NCI-H2227 treated with DMSO at 0.1 percent for 48 hours (cell line): ENCODE measurements around the gene CARD14.
"Not testable (repeated sequence)": the region's sequence is repeated elsewhere in the genome, so short reads cannot be mapped to it uniquely, and the experiment has no call there.

ENCODE experiments used
- DNase-seq: peaks from one replicate; lab custom pipeline; 2025; lab: John Stamatoyannopoulos, UW

The CARD14 gene

DNA sequence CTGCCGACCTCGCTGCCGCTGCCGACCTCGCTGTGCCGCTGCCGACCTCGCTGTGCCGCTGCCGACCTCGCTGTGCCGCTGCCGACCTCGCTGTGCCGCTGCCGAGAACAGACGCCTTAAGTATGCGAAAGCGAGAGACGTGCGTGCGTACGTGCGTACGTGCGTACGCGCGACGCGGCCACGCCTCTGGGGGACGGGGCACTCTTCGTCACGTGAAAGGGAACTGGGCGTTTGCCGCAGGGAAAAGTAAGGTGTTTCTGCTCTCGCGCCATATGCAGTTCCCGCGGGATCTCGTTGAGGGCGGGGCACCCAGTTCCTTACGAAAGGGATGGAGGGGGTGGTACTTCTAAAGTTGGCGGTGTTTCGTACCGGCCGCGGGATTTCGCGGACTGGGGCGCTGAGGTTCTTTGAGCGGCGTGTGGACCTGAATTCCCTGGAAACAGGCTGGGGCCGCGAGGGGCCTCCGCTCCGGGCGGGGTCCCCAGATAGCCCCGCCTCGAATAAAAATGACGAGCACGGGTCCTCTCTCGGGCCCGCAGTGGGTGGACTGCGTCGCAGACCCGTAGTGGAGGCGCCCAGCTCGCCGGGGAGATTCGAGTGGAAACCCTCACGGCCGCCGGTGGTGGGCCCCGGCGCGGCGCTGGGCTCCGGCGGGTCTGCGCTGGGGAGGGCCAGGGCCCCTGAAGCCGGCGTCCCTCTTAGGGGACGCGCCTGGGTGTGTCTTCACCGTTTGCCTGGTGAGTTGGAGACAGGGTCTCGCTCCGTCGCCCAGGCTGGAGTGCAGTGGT is 22.6 kb upstream of the CARD14 start, which contains the start of gene EIF4A3:
Gene EIF4A3, minus strand, starts transcription at position 94 of the 788 bp plus-strand sequence. CDS start 167 bp downstream, outside the sequence.
- DNase-seq = peak; percentile 94

DNA sequence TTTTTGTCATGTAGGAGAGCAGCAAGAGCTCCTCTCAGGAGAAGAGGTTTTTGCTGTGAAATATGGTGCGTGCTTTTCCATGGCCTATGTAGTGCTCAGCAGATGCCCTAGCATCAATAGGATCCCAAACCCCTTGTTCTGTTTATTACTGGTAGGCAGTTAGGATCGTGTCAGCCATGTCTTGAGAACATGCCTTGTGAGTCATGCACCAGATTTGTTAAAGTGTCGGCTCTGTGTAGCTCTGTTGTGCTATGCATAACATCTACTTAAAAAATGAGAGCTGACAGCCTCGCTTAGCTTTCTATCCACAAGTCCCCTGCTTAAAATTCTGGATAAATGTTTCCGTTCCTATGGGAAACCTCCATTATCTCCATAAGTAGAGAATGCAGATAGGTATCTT is 18.5 kb upstream of the CARD14 start:
- no peak for DNase-seq

DNA sequence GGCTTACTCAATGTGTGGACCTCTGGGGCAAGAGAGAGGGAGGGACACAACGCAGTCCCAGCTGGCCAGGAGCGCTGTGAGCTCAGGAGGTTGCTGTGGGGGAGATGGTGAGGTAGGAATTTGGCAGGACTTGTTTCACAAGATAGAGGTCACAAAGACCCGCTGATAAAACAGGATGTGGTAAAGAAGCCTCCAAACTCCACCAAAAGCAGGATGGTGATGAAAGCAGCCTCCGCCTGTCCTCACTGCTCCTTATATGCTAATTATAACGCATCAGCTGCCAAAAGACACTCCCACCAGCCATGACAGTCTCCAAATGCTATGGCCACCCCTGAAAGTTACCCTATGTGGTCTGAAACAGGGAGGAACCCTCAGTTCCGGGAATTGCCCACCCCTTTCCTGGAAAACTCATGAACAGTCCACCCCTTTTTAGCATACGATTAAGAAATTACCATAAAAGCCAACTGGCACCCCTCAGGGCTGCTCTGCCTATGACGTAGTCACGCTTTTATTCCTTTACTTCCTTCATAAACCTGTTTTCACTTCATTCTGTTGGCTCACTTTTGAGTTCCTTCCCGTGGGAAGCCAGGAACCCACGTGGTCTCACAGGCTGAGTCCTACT is 17.6 kb upstream of the CARD14 start:
- DNase-seq = no peak

DNA sequence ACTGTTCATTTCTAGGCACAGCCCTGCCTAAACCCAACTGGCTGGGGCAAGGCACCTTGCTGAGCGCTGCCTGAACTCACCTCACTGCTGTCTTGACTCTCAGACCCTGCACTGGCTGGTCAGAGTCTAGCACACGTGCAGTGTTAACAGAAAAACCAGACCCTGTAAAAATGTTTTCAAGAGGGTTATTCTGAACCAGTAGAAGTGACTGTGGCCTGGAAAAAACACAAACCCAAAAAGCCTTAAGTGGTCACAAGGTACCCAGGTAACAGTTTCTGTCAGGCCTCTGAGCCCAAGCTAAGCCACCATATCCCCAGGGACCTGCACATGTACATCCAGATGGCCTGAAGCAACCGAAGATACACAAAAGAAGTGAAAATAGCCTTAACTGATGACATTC is 16.8 kb upstream of the CARD14 start:
- DNase-seq = no peak

DNA sequence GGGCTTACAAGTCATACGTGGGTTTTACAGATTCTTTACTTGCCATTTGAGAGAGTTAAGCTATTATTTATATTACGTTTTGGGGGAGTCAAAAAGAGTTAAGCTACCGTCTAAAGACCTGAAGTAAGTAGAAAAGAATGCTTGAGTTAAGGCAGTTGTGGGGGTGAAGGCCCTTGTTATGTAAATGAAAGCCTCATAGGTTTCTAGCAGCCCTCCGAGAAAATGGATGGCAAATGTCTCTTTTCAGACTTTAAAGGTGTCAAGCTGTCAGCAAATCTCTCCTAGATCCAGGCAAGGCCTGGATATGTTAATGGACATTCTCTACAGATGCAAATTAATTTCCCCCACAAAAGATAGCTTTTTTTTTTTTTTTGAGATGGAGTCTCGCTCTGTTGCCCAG is 15.7 kb upstream of the CARD14 start:
- DNase-seq = no peak

DNA sequence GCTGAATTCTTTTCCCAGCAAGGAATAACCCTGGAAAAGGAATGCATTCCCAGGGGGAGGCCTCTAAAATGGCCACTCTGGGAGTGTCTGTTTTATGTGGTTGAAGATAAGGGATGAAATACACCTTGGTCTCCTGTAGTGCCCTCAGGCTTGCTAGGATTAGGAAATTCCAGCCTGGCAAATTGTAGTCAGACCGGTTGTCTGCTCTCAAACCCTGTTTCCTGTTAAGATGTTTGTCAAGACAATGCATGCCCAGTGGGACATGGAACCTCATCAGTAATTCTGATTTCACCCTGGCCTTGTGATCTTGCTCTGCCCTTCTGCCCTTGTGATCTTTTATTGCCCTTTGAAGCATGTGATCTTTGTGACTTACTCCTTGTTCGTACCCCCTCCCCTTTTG is 14.2 kb upstream of the CARD14 start:
- not testable (repeated sequence) for DNase-seq

DNA sequence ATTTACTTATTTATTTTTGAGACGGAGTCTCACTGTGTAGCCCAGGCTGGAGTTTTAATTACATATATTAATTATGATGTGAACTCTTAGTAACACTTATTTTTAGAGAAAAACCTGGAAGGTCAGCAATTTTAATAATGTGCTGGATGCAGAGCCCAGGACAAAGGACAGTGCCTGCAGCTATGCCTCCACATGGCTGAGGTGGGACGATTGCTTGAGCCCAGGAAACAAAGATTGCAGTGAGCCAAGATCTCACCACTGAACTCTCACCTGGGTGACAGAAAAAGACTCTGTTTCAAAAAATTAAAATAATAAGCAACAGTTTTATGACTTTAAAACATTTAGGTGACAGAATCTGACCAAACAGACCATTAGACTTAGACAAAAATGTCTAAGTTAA is 11.0 kb upstream of the CARD14 start:
- no peak for DNase-seq

DNA sequence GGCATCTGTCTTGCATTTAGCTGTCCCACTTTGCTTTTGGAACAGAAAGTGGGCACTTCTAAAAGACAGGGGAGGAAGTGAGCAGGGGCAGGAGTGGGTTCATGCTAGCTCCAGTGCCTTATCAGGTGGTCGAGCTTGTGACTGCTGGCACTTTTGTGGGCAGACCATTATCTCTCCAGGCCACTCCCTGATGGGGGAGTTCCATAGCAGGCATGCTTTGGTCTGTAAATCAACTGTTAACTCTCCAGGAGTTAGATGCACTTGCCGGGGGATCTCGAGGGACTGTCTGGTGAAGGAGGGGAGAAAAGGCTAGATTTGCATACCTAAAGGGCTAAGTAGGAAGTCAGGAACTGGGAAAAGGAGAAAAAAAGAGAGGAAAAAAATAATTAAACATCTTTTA is 9.3 kb upstream of the CARD14 start:
- no peak for DNase-seq

DNA sequence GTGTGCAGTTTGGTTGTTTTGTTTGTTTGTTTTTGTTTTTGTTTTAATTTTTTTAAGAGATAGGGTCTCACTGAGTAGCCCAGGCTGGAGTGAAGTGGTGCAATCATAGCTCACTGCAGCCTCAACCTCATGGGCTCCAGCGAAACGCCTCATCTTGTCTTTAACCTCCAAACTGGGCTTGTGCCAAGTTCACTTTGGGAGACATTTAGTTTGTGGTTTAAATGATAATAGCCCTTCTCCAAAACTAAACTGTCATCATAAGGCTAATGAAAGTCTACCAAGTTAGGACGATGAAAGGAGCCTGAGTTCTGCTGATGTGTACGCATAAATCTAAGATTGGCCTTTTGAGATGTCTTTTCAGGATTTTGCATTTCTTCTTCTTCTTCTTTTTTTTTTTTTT is 6.5 kb upstream of the CARD14 start:
- DNase-seq = no peak

DNA sequence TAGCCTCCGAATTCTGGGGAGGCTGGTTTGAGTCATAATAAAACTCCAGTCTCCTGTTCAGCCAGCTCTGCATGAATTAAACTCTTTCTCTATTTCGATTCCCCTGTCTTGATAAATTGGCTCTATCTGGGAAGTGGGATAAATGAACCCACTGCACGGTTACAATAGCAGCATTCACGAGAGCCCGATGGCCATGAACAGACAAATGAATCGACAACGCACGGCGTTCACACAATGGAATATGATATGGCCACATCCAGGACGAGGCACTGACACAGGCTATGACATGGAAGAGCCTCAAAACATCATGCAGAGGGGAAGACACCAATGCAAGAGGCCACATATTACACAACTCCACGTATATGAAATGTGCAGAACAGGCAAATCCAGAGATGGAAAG is 5.6 kb upstream of the CARD14 start:
- no peak for DNase-seq

DNA sequence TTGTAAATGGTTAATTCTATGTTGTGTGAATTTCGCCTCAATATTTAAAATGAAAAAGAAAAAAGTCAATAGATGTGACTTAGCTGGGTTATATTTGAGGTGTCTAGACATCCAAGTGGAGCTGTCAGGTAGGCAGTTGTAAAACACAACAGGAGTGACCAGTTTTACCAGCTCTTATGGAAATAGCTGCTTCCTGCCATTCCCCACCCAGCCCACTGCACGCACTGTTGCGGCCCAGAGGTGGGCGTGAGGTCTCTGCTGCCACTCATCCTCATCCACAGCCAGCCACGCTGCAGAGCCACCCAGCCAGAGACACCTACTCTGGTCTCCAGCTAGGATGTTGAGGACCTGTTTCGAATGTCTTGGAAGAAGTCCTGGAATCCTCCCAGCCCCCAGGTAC is 3.4 kb upstream of the CARD14 start:
- no peak for DNase-seq

DNA sequence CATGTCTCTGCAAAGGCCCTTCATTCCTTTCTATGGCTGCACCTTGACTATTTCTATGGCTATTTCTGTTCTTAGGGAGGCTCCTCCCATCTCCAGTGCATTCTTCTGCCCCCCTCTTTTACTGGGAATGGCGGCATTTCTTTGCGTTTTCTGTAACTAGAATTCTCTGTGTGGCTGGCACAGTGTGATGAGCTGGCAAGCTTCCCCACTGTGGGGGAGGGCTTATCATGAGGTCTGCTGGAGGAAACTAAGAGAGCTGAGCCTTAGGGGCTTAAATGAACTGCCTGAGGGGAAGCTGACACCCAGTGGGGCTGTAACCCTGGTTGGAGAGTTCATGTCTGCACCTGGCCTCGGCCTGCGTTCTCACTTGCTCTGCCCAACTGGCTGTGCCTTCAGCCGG is 1.5 kb upstream of the CARD14 start:
- DNase-seq = no peak

DNA sequence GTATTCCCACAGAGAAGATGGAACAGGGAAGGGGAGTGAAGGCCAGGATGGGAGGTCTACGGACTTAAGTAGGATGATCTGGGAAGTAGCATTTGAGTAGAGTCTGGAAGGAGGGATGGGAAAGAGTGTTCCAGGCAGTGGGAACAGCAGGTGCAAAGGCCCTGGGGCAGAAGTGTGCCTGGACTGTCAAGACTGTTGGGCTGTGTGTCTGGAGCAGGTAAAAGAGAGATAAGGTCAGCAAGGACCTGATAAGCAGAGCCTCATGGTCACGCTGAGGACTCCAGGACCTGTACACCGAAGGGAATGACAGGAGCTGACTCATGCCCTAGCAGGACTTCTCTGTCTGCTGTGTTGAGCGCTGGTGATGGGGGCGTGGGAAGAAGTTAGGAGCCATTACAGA is 723 bp upstream of the CARD14 start:
- no peak for DNase-seq

DNA sequence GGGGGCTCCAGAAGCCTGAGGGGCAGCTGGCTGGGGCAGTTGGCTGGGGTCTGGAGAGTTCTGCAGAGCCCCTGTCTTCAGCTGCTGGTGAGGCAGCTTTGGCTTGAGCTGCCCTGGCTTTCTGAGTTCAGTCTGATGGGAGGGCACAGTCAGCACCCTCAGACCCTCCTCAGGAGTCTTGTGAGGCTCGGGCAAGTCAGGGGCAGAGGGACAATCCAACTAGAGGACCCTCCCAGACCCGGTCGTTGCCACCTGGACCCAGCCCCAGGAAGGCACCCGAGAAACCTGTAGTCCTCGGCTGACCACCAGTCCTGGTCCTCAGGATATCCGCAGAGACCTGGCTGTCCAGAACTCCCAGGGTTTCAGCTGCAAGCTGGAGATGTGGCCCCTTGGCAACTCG is 1.9 kb downstream of the CARD14 start:
- no peak for DNase-seq

DNA sequence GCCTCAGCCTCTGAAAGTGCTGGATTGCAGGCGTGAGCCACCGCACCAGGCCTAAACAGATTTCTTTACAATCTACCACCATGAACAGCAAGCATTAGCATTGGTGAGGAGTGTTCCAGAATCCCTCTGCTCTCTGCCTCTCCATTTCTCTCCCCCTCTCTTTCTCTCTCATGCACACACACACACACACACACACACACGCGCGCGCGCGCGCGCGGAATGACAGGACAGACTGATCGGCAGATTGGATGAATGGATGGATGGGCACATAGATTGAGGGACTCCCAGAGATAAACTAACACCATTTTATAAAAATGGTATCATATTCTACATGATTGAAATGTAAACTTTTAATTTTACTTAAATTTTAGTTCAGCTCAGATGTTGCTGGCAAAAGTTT is 3.3 kb downstream of the CARD14 start:
- DNase-seq = no peak

DNA sequence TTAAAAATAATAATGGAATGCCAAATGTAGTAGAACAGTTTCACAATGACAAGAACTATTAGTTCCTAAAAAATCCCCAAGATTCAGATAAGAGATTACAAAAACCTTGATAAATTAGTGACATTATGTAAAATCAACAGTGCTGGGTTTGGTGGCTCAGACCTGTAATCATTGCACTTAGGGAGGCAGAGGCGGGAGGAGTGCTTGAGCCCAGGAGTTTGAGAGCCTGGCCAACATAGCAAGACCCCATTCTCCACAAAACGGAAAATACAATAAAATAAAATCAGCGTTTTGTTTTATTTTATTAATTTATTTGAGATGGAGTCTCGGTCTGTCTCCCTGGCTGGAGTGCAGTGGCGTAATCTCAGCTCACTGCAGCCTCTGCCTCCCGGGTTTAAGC is 4.1 kb downstream of the CARD14 start:
- DNase-seq = no peak

DNA sequence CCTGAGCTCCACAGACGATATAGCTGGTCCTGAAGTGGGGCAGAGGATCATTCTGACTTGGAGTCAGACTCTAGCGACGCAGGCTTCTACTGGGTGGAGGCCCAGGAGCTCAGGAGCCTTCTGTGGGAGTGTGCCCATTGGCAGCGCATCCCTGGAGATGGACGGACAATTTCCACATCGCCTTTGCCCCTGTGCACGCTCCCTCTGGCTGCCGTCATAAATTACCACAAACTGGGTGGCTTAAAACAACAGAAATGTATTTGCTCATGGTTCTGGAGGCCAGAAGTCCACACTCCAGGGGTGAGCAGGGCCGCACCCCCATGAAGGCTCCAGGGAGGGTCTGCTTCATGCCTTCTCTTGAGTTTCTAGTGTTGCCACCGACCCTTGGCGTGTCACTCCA is 6.9 kb downstream of the CARD14 start:
- no peak for DNase-seq

DNA sequence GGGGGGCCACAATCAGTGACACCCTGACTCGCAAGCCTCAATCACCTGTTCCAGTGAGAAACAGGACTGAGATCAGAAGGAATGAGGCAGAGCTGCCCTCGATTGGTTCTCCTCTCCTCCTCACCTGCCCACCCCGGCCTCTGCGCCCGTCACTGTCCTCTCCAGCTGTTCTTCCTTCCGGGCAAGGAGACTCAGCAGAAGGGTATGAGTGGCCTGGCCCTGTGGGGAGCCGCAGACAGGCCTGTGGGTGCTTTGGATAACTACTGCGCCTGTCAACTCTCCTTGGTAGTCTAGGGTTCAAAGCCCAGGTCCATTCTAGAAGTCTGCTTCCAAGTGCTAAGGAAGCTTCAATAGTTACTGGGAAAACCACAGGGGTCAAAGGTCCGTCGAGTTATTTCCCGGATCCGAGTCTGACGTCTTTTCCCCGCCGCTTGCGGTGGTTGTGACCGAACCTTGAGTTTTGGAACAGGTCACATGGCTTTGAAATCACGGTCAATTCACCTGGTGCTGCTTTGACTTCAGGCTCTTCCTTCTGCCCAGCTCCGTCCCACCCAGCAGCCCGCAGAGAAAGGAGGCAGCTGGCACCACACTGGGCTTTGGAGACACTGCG is 8.3 kb downstream of the CARD14 start:
- no peak for DNase-seq

DNA sequence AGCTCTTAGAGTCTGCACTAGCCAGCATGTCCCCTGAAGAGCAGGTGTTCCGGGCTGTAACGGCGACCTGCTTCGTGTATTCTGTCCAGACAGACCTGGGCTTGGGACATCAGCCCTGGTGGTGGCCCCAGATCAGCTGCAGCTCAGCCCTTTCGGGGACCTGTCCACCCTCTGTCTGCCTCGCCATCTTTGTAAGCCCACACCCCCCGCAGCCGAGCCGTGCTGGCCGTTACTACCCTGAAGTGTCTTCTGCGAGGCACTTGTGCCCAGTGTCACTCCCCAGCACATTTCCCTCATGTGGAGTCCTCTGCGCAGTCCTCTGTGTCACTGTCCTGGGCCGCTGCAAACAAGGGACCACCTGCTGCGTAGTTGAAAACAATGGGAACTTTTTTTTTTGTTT is 10.4 kb downstream of the CARD14 start:
- DNase-seq = no peak

DNA sequence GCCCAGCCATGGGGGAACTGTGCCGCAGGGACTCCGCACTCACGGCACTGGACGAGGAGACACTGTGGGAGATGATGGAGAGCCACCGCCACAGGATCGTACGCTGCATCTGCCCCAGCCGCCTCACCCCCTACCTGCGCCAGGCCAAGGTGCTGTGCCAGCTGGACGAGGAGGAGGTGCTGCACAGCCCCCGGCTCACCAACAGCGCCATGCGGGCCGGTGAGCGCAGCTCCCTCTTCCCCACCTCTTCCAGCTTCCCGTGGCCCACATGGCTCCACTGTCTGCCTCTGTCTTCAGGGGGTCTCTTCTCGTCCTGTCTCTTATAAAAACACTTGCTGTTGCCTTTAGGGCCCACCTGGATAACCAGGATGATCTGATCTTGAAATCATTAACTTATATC is 11.6 kb downstream of the CARD14 start:
- DNase-seq = no peak

DNA sequence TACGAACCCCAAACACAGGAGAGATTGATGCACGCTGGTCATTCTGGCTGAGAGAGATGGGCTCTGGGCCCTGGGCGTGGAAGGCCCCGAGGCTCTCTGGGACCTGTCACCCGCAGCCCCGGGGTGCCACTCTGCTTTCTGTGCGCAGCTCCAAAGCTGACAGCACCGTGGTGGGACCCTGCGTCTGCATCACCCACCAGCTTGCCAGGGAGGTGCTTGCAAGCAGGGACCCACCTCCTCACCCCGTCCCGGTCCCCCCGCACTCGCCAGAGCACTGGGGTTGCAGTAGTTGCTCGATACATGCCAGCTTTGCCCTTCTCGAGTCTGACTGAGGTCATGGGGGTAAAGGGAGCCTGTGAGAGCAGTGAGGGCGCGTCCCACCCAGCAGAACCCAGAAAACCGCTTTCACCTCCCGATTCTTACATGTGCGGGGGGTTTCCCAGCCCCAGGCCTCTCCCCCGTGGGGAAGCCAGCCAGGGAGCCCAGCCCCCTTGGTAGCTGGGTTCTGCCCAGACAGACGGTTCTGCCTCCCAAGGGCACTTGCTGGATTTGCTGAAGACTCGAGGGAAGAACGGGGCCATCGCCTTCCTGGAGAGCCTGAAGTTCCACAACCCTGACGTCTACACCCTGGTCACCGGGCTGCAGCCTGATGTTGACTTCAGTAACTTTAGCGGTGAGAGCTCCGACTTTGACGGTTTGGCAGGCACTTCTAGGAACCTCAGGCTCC is 12.5 kb downstream of the CARD14 start:
- DNase-seq = no peak

DNA sequence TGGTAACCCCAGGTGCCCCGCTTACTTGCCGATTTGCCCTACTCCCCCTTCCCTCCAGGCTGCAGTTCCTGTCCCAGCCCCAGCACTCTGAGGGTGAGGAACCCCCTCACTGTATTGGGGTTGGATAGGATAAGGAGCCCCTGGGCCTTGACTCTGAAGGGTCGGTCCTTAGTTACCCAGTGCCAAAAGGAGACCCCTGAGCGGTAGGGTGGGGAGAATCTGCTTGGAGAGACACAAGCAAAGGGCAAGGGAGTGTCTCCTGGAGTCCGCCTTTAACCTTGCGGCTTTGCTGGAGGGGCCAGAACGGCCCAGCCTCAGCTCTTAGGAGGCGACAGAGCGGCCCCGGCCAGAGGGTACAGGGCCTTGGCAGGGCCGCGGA is 13.0 kb downstream of the CARD14 start:
- no peak for DNase-seq
